ENCODE results near the gene SYT15. TPM values are rescaled to one million over a fixed set of nuclear protein-coding genes. Genes with fewer than 3 reads are reported as not detected.

SYT15 gene
- total RNA-seq, 2 donors from 2014 or later, result 2.6 to 7.1 TPM

- H3K27ac ChIP-seq, result peak overlapping the region; percentile 72 to 73
- peak overlapping the region; percentile 59 for H3K4me3 ChIP-seq
- peaks cover 19 to 36% of the 10 kb centered on the region in 2 donors for H3K4me1 ChIP-seq (ENCODE audit: control insufficient read depth in 1 of 2, low read depth in 2 of 2)
- TF ChIP-seq, protein P1, sequence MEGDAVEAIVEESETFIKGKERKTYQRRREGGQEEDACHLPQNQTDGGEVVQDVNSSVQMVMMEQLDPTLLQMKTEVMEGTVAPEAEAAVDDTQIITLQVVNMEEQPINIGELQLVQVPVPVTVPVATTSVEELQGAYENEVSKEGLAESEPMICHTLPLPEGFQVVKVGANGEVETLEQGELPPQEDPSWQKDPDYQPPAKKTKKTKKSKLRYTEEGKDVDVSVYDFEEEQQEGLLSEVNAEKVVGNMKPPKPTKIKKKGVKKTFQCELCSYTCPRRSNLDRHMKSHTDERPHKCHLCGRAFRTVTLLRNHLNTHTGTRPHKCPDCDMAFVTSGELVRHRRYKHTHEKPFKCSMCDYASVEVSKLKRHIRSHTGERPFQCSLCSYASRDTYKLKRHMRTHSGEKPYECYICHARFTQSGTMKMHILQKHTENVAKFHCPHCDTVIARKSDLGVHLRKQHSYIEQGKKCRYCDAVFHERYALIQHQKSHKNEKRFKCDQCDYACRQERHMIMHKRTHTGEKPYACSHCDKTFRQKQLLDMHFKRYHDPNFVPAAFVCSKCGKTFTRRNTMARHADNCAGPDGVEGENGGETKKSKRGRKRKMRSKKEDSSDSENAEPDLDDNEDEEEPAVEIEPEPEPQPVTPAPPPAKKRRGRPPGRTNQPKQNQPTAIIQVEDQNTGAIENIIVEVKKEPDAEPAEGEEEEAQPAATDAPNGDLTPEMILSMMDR (IDR thresholded peaks at IDR 0.05), result no peak
- H3K27me3 ChIP-seq (replicated peaks; ENCODE audit: insufficient read depth), result no peaks in the 10 kb centered on the region
- H3K36me3 ChIP-seq, result no peaks in the 10 kb centered on the region
- no peaks in the 10 kb centered on the region for H3K9me3 ChIP-seq
- ATAC-seq (ENCODE audit: insufficient number of reproducible peaks, low FRiP score, low read depth) (no peak), DNase-seq (ENCODE audit: low spot score) (no peak)
These were observed 38.4 kb upstream of the SYT15 start for GRCh38 chr10:46540412-46541016.

DNA sequence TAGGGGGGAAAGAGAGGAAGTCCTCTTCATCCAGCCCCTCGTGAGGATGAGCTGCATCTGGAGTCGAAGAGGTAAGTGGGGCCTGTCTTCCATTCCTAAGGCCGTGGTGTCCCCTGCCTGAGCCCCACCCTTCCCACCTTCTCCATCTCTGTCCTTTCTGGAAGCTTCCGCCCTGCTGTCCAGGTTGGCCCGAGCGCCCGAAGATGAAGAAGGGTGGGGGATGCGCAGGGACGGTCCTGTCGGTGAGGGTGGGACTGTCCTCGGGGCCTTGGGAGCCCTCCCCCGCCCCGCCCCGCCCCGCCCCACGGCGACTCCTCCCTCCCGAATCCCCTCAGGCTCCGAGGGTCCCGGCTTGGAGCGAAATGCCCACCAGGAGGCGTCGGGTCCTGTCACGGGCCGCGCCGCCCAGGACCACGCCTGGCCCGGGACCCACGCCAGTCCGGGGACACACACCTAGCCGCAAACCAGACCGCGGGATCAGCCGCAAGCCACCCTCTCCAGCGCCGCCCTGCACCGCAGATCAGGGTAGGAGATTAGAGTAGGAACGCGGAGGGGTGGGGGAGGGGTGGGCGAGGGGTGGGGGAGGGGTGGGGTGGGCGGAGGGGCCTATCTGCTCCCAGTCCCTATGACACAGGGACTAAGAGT is 37.8 kb upstream of the SYT15 start:
- Histone ChIP-seq H3K4me3 (peak overlapping the region; percentile 59), H3K36me3 (no peaks in the 10 kb centered on the region), H3K9me3 (no peaks in the 10 kb centered on the region), H3K27ac (no peak overlapping the region), H3K4me1 (ENCODE audit: control insufficient read depth in 1 of 2, low read depth in 2 of 2) (peaks cover 19 to 36% of the 10 kb centered on the region in 2 donors), H3K27me3 (replicated peaks; ENCODE audit: insufficient read depth) (no peaks in the 10 kb centered on the region)
- TF ChIP-seq, protein P1 (IDR thresholded peaks at IDR 0.05), result peak; percentile 31
- ATAC-seq (ENCODE audit: insufficient number of reproducible peaks, low FRiP score, low read depth) (no peak), DNase-seq (ENCODE audit: low spot score) (no peak)

GRCh38 chr10:46541735-46542566 is 37.0 kb upstream of the SYT15 start:
- no peak for ATAC-seq (ENCODE audit: insufficient number of reproducible peaks, low FRiP score, low read depth)
- Histone ChIP-seq H3K4me3 (no peak overlapping the region), H3K27ac (no peak overlapping the region), H3K36me3 (no peaks in the 10 kb centered on the region), H3K27me3 (replicated peaks; ENCODE audit: insufficient read depth) (no peaks in the 10 kb centered on the region), H3K9me3 (no peaks in the 10 kb centered on the region), H3K4me1 (ENCODE audit: control insufficient read depth in 1 of 2, low read depth in 2 of 2) (peaks cover 19 to 36% of the 10 kb centered on the region in 2 donors)
- TF ChIP-seq, protein P1 (IDR thresholded peaks at IDR 0.05), result no peak
- no peak for DNase-seq (ENCODE audit: low spot score)

- Histone ChIP-seq H3K9me3 (no peaks in the 10 kb centered on the region), H3K27me3 (replicated peaks; ENCODE audit: insufficient read depth) (no peaks in the 10 kb centered on the region), H3K36me3 (no peaks in the 10 kb centered on the region), H3K27ac (no peak overlapping the region), H3K4me3 (no peak overlapping the region), H3K4me1 (ENCODE audit: control insufficient read depth in 1 of 2, low read depth in 2 of 2) (peaks cover 19 to 36% of the 10 kb centered on the region in 2 donors)
- DNase-seq (ENCODE audit: low spot score) (peak; percentile 1), ATAC-seq (ENCODE audit: insufficient number of reproducible peaks, low FRiP score, low read depth) (no peak)
- TF ChIP-seq, protein P1 (IDR thresholded peaks at IDR 0.05), result no peak
These were observed 36.1 kb upstream of the SYT15 start for GRCh38 chr10:46542567-46543465.
